ENCODE results near the gene SMIM45.
A peak's percentile ranks its signal among the peaks of the same experiment; 100 is the strongest.

The SMIM45 gene

DNA sequence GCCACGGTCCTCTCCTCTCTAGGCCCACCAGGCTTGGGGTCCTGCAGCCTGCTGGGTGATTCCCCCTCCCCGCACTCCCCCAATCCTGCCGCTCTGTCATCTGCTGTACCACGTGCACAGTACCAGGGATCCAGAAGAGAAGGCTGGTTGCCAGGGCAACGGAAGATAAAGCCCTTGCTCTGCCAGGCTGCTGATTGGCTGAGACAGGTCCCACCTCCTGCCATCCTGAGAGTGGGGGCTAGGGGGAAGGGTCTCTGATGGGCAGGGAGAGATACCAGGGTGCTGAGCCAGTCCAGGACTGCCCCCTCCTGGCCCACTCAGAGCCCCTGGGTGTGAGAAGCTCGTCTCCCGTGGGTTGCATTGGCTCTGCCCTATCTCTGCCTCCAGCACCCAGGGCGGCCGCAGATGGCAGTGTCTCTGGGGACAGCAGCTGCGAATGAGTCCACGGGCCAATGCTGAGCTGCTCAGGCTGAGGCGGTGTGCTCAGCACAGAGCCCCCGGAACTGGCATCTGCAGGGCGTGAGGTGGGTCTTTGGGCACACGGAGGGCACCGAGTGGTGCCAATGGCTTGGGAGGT is at the start of gene SMIM45:
Gene SMIM45 (plus strand): TSS at position 253 of the 577 bp plus-strand sequence.
- DNase-seq: no peak

GRCh38 chr22:41902932-41903421 is 49.0 kb upstream of the SMIM45 start:
- peak; percentile 30 for DNase-seq

GRCh38 chr22:41904450-41905410 is 47.2 kb upstream of the SMIM45 start:
- DNase-seq: no peak

DNA sequence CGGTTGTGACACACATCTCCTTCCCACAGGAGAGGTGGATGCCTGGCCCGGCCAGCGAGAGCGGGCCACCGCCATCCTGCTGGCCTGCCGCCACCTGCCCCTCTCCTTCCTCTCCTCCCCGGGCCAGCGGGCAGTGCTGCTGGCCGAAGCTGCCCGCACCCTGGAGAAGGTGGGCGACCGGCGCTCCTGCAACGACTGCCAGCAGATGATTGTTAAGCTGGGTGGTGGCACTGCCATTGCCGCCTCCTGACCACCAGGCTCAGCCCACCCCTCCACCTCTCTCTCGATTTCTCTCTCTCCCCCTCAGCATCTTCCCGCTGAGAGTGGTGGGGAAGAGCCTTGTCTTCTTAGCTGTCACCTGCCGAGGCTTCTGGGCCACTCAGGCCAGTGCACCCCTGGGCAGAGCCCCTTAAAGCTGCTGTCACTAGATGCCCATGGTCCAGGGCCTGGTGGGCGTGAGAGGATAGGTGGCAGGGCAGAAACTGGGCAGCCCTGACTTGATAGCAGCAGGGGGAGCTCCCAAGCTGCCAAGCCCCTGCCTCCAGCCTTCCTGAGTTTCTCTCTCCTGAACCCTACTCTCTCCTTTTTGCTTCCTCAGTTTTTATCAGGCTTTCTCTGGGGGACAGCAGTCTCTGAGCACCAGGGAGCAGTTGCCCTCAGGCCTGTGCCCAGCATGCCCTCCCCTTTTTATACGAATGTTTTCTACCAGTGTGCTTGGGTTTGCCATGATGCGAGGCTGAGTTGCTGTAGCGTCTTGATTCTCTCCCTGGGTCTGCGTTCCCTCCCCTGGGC is 46.3 kb upstream of the SMIM45 start:
- no peak for DNase-seq

- no peak for DNase-seq
These were observed 45.1 kb upstream of the SMIM45 start for GRCh38 chr22:41906822-41907221.

DNA sequence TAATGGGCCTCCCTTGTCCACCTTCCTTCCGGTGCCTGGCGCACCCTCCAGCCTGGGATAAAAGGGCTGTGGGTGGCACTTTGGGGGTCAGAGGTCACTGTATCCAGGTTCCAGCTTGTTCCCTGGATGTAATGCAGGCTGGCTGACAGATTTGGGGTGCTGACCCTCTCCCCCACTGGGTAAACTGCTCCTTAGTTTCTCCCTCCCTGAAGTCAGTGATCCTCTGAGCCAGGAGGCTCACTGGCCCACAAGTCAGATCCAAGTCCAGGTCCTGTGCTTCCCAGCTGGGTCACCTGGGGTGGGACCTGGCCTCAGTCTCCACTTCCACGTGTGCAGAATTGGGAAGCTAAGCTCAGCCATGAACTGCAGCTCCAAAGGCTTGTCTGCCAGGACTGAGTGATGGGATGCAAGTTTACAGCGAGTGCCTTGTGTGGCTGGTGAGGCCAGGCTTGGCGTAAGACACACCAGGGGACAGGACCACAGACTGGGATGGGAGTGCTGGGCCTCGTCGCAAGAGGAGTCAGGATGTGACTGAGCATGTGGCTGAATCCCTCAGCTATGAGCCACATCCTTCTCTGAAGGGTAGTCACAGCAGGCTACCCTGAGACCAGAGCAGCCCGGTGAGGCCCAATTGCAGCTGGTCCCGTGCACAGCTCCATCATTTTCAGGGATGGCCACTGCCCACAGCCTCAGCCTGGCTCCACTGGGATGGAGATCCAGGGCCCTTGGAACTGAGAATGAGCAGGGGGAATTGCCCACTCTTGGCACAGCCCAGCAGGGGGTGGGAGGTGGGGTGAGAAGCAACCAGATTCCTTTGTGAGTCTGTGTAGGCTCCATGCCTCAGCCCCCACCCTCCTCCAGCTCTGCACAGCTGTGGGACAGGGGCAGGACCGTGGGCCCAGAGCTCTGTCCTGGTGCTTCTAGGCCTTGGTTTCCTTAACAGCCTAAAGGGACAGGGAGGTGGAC is 44.2 kb upstream of the SMIM45 start:
- DNase-seq: no peak

- no peak for DNase-seq
These were observed 43.3 kb upstream of the SMIM45 start for GRCh38 chr22:41908411-41909309.

- no peak for DNase-seq
These were observed 42.5 kb upstream of the SMIM45 start for GRCh38 chr22:41909310-41910049.

DNA sequence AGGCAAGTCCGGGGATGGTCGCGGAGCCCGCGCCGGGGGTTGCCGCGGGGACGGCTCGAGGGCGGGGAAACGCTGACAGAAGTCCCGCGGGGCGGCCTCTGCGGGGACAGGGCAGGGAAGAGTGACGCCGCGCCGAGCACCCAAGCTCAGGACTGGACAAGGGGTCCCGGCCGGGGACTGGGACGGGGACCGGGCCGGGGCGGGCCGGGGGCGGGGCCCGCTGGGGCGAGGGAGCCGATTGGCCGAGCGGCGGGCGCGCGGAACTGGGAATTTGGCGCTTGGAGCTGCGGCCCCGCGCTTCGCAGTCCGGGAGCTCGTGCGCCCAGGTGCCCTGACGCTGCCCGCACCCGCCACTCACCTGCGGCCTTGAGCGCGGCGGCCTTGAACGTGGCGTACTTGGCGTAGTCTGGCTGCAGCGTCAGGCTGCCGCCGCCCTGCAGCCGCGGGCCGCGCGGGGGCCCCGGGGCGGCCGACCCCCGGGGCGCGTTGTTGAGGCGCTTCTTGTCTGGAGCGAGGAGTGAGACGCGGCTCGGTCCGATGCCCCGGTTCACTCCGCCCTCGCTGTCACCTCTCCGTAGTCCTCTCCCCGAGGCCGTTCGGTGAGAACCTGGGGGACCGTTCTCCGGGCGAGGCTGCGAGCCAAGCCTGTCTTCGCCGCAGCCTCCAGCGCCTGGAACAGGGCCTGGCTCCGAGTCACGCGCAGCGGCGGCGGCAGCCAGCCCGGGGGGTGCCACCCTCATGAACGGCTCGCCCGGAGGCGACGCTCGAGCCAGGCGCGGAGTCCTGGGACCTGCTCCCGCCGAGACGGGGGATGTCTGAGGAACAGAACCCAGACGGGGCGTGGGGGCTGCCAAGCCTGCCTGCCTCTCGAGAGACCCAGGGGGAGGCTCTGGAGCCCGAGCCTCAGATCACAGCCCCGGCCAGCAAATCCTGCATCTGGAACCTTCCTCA is 41.6 kb upstream of the SMIM45 start:
- DNase-seq: no peak

DNA sequence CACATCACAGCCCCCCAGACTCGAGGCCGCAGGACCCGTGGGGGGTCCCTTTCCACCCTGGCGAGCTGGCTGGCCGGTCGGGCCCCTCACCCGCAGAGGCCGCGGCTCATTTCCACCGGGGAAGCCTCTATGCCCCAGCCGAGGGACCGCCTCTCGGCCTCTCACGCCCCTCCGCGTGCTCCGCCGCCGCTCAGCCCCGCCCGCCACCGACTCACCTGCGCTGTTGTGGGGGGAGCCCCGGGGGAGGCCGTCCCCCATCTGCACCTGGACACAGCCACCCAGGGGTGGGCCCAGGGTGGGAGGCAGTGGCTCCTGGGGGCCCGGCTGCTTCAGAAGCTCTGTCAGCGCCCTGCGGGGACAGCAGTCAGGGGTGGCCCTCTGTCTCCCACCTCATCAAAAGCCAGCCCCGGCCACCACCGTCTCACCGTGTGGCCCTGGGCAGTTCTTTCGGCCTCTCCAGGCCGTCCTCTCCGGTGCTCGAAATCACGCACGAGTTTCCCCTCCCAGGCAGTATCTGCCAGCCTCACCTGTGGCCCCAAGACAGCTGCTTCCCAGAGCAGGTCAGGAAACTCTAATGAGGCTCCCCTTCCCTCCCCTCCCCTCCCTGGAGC is 40.8 kb upstream of the SMIM45 start:
- no peak for DNase-seq

- no peak for DNase-seq
These were observed 39.5 kb upstream of the SMIM45 start for GRCh38 chr22:41912338-41913039.

DNA sequence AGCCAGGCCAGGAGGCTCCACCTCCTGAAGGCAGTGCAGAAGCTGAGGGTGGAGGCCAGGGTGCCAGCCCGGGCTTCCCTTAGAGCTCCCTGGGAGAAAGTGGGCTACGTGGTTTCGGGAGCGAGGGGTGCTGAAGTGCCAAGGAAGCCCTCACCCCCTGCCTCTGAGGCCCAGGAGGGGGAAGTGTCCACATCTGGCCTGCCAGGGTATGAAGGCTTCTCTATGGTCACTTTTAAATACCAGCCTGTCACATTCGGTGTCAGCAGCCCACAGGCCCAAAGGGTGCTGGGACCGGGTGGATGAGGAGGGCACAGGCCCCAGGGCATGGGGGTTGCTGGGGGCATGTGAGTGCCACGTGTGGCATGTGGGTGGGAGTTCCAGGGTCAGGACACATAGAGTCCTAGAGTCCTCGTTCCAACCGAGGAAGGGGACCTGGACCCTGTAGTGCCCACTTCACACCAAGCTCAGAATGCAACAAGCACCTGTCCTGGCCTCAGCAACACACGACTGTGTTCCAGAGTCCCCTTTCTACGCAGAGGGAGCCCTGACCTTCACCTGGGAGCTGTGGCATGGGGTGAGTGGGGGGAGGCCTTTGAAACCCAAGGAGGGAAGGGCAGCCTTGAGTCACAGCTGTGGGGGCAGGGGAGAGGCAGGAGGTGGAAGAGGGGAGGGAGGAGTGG is 38.8 kb upstream of the SMIM45 start:
- no peak for DNase-seq

DNA sequence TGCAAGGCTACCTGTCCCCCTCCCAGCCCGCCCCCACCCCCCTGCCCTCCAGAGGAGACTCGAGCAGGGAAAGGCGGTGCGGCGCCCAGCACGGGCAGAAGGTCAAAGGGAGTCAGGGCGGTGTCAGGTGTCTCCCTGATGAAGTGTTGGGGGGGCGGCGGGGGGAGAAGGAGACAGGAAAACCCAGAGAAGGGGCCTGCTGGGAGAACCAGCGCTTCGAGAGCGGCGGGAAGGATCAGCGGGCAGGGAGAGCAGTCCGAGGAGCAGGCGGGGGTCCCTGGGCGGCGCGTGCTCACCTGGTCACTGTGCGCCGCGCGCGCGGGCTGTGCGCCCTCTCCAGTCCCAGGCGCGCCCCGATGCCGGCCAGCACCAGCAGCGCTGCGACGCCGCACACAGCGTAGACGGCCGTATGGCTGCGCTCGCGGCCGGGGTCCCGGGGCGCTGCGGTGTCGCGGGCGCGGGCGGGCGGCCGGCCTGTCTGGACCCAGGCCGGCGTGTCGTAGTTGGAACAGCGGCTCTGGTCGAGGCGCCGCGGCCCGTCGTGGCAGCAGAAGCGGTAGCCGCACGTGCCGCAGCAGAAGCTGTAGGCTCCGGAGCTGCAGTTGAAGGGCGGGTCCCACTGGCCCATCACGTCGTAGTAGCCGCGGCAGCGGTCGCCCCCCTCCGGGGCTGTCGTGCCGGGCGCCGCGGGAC is 38.0 kb upstream of the SMIM45 start:
- no peak for DNase-seq

- no peak for DNase-seq
These were observed 37.3 kb upstream of the SMIM45 start for GRCh38 chr22:41914611-41915034.

GRCh38 chr22:41915035-41915785 is 36.7 kb upstream of the SMIM45 start, which contains the start of gene SHISA8:
SHISA8 (minus strand) TSS chr22:41915074; CDS start chr22:41914667, 407 bp downstream.
- no peak for DNase-seq
